A673 (cell line): ENCODE results near the gene TBC1D13. TPM values are rescaled to one million over a fixed set of nuclear protein-coding genes. Genes with fewer than 3 reads are reported as not detected.
"Not testable (repeated sequence)": the region's sequence is repeated elsewhere in the genome, so short reads cannot be mapped to it uniquely, and the experiment has no call there.

ENCODE experiments used
- BruUV-seq: library from RNA; stranded (reverse); fragments of 400-500 nt; replicated peaks from 2 replicates; lab custom pipeline; 2021; lab: Mats Ljungman, UMichigan
- CTCF ChIA-PET: fragments of 300-600 bp; sonication (Branson Sonifier 250); formaldehyde crosslinking; loops from one replicate; lab custom pipeline; 2022; ENCODE audit warnings: antibody characterized with exemption; lab: Charles Lee
- POLR2A ChIA-PET: fragments of 300-600 bp; sonication (Branson Sonifier 250); formaldehyde crosslinking; loops from one replicate; lab custom pipeline; 2022; ENCODE audit warnings: antibody characterized with exemption; ENCODE audit not compliant: low non-redundant PET; lab: Charles Lee
- DNase-seq: peaks from one replicate; pipeline ENCODE4 v3.0.0-alpha.2; 2015; ENCODE audit warnings: low spot score
- H3K27ac ChIP-seq: fragments of 200-600 bp; sonication (generic); 2 replicates; pipeline ENCODE4 v1.5.1; 2016; ENCODE audit warnings: mixed run types, low read depth, mild to moderate bottlenecking, mixed read lengths, antibody characterized with exemption, low read length; ENCODE audit not compliant: poor library complexity, severe bottlenecking
- H3K27me3 ChIP-seq: fragments of 200-600 bp; sonication (generic); replicated peaks from 2 replicates; pipeline ENCODE4 v1.6.1; 2017; ENCODE audit warnings: mixed run types, low read depth, mild to moderate bottlenecking, mixed read lengths, antibody characterized with exemption, low read length; ENCODE audit not compliant: insufficient read depth, poor library complexity
- H3K36me3 ChIP-seq: fragments of 200-600 bp; sonication (generic); 2 replicates; pipeline ENCODE4 v1.6.1; 2016; ENCODE audit warnings: mixed run types, mild to moderate bottlenecking, mixed read lengths, antibody characterized with exemption, low read length; ENCODE audit not compliant: insufficient read depth, poor library complexity, severe bottlenecking
- H3K4me1 ChIP-seq: fragments of 200-600 bp; sonication (generic); 2 replicates; pipeline ENCODE4 v1.6.1; 2017; ENCODE audit warnings: mixed run types, mild to moderate bottlenecking, mixed read lengths, antibody characterized with exemption, low read length; ENCODE audit not compliant: insufficient read depth, poor library complexity, severe bottlenecking
- H3K4me3 ChIP-seq: fragments of 200-600 bp; sonication (generic); 2 replicates; pipeline ENCODE4 v1.5.1; 2016; ENCODE audit warnings: low read depth, mixed run types, mild to moderate bottlenecking, mixed read lengths, low read length; ENCODE audit not compliant: poor library complexity, severe bottlenecking
- H3K9me3 ChIP-seq: fragments of 200-600 bp; sonication (generic); 2 replicates; pipeline ENCODE4 v1.6.1; 2016; ENCODE audit warnings: mixed run types, low read depth, mild to moderate bottlenecking, mixed read lengths, antibody characterized with exemption, low read length; ENCODE audit not compliant: poor library complexity, severe bottlenecking
- EZH2 ChIP-seq: fragments of 200-600 bp; sonication (generic); IDR thresholded peaks from 2 replicates; pipeline ENCODE4 v1.6.1; 2017; ENCODE audit warnings: borderline replicate concordance, low read depth, mild to moderate bottlenecking, mixed read lengths, antibody characterized with exemption, low read length; ENCODE audit not compliant: poor library complexity, severe bottlenecking
- intact Hi-C: fragments of 100-400 bp; cut with micrococcal nuclease; formaldehyde crosslinking; loops from one replicate; pipeline ENCODE4 v1.10.0; 2022; ENCODE audit not compliant: unreplicated experiment
- total RNA-seq: library from RNA; stranded (reverse); gene quantifications from 2 replicates; pipeline ENCODE4 v1.2.3, GENCODE V29; 2021
- TF ChIP-seq, protein P1 (sequence below): fragments of 300-800, 200-600 bp; sonication (generic); conservative IDR thresholded peaks from 2 replicates; pipeline ENCODE4 v1.5.1; 2017; ENCODE audit warnings: low read depth, mild to moderate bottlenecking, antibody characterized with exemption, low read length, moderate library complexity, mixed read lengths

TBC1D13 gene
- total RNA-seq, 1 experiment from 2014 or later: 26.7 TPM

- TF ChIP-seq, protein P1, sequence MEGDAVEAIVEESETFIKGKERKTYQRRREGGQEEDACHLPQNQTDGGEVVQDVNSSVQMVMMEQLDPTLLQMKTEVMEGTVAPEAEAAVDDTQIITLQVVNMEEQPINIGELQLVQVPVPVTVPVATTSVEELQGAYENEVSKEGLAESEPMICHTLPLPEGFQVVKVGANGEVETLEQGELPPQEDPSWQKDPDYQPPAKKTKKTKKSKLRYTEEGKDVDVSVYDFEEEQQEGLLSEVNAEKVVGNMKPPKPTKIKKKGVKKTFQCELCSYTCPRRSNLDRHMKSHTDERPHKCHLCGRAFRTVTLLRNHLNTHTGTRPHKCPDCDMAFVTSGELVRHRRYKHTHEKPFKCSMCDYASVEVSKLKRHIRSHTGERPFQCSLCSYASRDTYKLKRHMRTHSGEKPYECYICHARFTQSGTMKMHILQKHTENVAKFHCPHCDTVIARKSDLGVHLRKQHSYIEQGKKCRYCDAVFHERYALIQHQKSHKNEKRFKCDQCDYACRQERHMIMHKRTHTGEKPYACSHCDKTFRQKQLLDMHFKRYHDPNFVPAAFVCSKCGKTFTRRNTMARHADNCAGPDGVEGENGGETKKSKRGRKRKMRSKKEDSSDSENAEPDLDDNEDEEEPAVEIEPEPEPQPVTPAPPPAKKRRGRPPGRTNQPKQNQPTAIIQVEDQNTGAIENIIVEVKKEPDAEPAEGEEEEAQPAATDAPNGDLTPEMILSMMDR: no peak
- no peak for TF ChIP-seq EZH2
- POLR2A ChIA-PET: interaction anchor here (0.6 kb wide), 1 partner anchor 12 kb away, joined by 3 read pairs; no protein-coding TSS in a partner anchor
- Histone ChIP-seq H3K36me3 (peaks cover 10% of the 10 kb centered on the region), H3K4me3 (no peak overlapping the region), H3K27me3 (no peaks in the 10 kb centered on the region), H3K9me3 (no peaks in the 10 kb centered on the region), H3K27ac (no peak overlapping the region), H3K4me1 (no peaks in the 10 kb centered on the region)
- CTCF ChIA-PET: no interaction called here
- intact Hi-C loops: no loop called here
- BruUV-seq: no TSS peak
- DNase-seq: no peak
Observed at GRCh38 chr9:128790536-128790935, 3.5 kb downstream of the TBC1D13 start.

GRCh38 chr9:128792134-128792533 lies 5.1 kb downstream of the TBC1D13 start:
- CTCF ChIA-PET: interaction anchor here (0.5 kb wide), 1 partner anchor 26 kb away, joined by 5 read pairs; no protein-coding TSS in a partner anchor

DNA sequence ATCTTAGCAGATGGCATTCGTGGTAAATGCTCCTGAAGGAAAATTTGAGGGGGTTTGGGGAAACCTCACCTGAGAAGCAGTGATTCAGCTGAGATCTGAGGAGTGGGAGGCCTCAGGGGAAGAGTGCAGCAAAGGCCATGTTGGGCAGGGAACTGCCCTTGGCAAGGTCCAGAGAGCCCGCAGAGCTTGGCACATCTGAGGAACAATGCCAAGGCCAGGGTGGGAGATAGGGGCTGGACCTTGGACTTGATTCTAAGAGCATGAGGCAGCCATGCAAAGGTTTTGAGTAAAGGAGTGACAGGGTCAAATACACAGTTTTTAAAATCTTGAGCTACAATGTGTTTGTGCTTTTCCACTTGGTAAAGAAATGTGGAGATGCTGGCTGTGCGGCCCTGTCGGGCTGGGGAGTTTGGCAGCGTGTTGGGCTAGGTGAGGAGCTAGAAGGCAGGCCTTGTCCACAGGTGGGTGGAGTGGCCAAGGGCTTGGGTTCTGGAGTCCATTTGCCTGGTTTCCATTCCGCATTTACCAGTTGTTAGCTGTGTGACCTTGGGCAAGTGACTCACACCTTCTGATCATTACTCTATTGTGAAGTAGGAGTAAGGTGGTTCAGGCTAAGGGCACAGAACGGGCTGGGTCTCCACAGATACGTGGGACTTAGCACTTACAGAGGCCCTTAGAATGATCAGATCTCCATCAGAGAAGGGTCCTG lies 6.1 kb downstream of the TBC1D13 start:
- H3K9me3 ChIP-seq: no peaks in the 10 kb centered on the region
- intact Hi-C loops: no loop called here
- no TSS peak for BruUV-seq
- CTCF ChIA-PET: no interaction called here
- no peak overlapping the region for H3K27ac ChIP-seq
- DNase-seq: no peak
- POLR2A ChIA-PET: no interaction called here
- H3K4me1 ChIP-seq: no peaks in the 10 kb centered on the region
- no peak overlapping the region for H3K4me3 ChIP-seq
- peaks cover 23% of the 10 kb centered on the region for H3K36me3 ChIP-seq
- TF ChIP-seq, protein P1: no peak
- TF ChIP-seq EZH2: no peak
- no peaks in the 10 kb centered on the region for H3K27me3 ChIP-seq

More at GRCh38 chr9:128792134-128792533, 5.1 kb downstream of the TBC1D13 start:
- POLR2A ChIA-PET: no interaction called here
- DNase-seq: no peak
- no peaks in the 10 kb centered on the region for H3K9me3 ChIP-seq
- no peak overlapping the region for H3K27ac ChIP-seq
- no peaks in the 10 kb centered on the region for H3K27me3 ChIP-seq
- H3K36me3 ChIP-seq: peaks cover 14% of the 10 kb centered on the region
- BruUV-seq: no TSS peak
- intact Hi-C loops: no loop called here
- H3K4me1 ChIP-seq: no peaks in the 10 kb centered on the region
- TF ChIP-seq EZH2: no peak
- TF ChIP-seq, protein P1: no peak
- no peak overlapping the region for H3K4me3 ChIP-seq

DNA sequence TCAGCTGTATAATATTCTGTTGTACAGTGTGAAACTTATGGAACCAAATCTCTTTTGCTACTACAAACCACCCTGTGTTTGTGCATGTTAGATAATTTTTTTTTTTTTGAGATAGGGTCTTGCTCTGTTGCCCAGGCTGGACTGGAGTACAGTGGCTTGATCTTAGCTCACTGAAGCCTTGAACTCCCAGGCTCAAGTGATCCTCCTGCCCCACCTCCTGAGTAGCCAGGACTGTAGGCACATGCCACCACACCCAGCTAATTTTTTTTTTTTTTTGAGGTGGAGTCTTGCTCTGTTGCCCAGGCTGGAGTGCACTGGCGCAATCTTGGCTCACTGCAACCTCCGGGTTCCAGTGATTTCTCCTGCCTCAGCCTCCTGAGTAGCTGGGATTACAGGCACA lies 7.9 kb downstream of the TBC1D13 start:
- H3K4me3 ChIP-seq, DNase-seq, H3K4me1 ChIP-seq, H3K27ac ChIP-seq, POLR2A ChIA-PET, BruUV-seq, intact Hi-C loops, H3K27me3 ChIP-seq, H3K9me3 ChIP-seq: not testable (repeated sequence)
- H3K36me3 ChIP-seq: peaks cover 34% of the 10 kb centered on the region
- CTCF ChIA-PET: interaction anchor here (0.6 kb wide), 1 partner anchor 487 kb away, joined by 6 read pairs; no protein-coding TSS in a partner anchor
